ENCODE data around the gene KRTAP4-3.

DNA sequence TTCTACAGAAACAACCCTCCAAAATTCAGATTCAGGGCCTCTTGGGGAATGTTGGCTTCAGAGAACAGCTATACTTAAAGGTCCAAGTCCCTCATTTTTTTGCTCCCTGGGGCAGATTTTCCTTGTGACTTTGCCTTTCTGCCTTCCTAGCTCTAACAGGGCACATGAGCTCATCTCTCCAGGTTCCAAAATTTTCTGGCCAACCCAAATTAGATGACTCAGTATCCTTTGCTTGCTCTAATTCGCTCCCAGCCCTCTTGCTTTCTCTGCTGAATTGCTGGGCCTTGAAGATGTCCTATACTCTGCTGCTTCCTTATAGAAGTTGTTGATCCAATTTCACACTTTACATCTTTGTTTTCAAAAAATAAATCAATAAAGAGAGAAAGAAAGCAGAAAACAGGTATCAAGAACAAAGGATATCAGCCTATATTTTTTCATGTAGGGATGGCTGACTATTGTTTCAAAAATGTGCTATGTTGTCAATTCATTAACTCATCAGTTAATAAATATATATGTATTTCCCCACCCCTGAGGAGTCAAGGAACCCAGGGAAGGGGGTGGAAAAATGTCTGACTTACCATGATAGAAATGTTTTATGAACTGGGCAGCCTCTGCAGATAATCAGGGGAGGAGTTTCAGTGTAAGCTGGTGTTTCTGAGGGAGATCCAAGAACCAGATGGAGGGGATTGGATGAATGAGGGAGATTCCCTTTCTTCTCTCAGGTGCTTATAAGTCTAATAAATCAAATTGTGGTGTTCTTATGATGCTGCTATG lies 11.0 kb upstream of the KRTAP4-3 start:
- TF ChIP-seq CTCF (IDR thresholded peaks at IDR 0.05) = no peak
- no peak for TF ChIP-seq POLR2A (IDR thresholded peaks at IDR 0.05)

Data from lower leg skin (tissue), 3 donors.